Activated T-cell treated with anti-CD3 and anti-CD28 coated beads, Interleukin-2, amount 50 U/mL, for 48 hours (primary cell): ENCODE results near the gene PPP1R7.
"Not testable (repeated sequence)": the region's sequence is repeated elsewhere in the genome, so short reads cannot be mapped to it uniquely, and the experiment has no call there.

ENCODE experiments used
- DNase-seq, 2 experiments: peaks; one replicate each; pipeline ENCODE4 v3.0.0-alpha.2; 2020

The PPP1R7 gene

GRCh38 chr2:241177526-241178334 is 27.5 kb downstream of the PPP1R7 start:
- no peak for DNase-seq

- no peak for DNase-seq
Measured at GRCh38 chr2:241178961-241179360, 28.7 kb downstream of the PPP1R7 start.

GRCh38 chr2:241179899-241180298 is 29.6 kb downstream of the PPP1R7 start:
- peak; percentile 51 to 52 for DNase-seq

- no peak for DNase-seq
Measured at GRCh38 chr2:241180495-241180894, 30.2 kb downstream of the PPP1R7 start.

- DNase-seq = no peak
Measured at GRCh38 chr2:241182126-241182525, 31.9 kb downstream of the PPP1R7 start.

GRCh38 chr2:241182531-241183133 is 32.4 kb downstream of the PPP1R7 start:
- DNase-seq = no peak

GRCh38 chr2:241183221-241183620 is 33.0 kb downstream of the PPP1R7 start:
- DNase-seq = no peak

- no peak for DNase-seq
Measured at GRCh38 chr2:241184901-241185300, 34.6 kb downstream of the PPP1R7 start.

GRCh38 chr2:241185961-241186360 is 35.7 kb downstream of the PPP1R7 start:
- no peak for DNase-seq

- DNase-seq = no peak
Measured at GRCh38 chr2:241187101-241187917, 37.0 kb downstream of the PPP1R7 start.

GRCh38 chr2:241187918-241188234 is 37.6 kb downstream of the PPP1R7 start:
- no peak for DNase-seq

GRCh38 chr2:241188361-241189092 is 38.3 kb downstream of the PPP1R7 start, which contains the start of gene ANO7:
ANO7 (plus strand) TSS chr2:241188677; CDS start chr2:241190064, 1,387 bp downstream.
- DNase-seq = no peak

GRCh38 chr2:241189093-241189855 is 39.0 kb downstream of the PPP1R7 start:
- no peak for DNase-seq

- DNase-seq = no peak
Measured at GRCh38 chr2:241189856-241190201, 39.6 kb downstream of the PPP1R7 start.

- DNase-seq = no peak
Measured at GRCh38 chr2:241190291-241190981, 40.2 kb downstream of the PPP1R7 start.

GRCh38 chr2:241191081-241191480 is 40.8 kb downstream of the PPP1R7 start:
- no peak for DNase-seq

- no peak for DNase-seq
Measured at GRCh38 chr2:241193271-241193670, 43.0 kb downstream of the PPP1R7 start.

- DNase-seq = no peak
Measured at GRCh38 chr2:241194811-241195210, 44.5 kb downstream of the PPP1R7 start.

GRCh38 chr2:241195506-241196130 is 45.4 kb downstream of the PPP1R7 start:
- no peak for DNase-seq

- not testable (repeated sequence) for DNase-seq
Measured at GRCh38 chr2:241197246-241197645, 47.0 kb downstream of the PPP1R7 start.

GRCh38 chr2:241197947-241198346 is 47.7 kb downstream of the PPP1R7 start:
- DNase-seq = no peak
